GM23338 (cell line): Measurements from ENCODE around the gene CREB3L2. TPM values are rescaled to one million over a fixed set of nuclear protein-coding genes. Genes with fewer than 3 reads are reported as not detected.

ENCODE experiments used
- ATAC-seq: fragments of 200-7000 bp; cut with Tn5 transposase; 3 replicates; pipeline ENCODE4 v1.9.1; 2020
- DNase-seq: peaks from one replicate; pipeline ENCODE4 v3.0.0-alpha.2; 2015; ENCODE audit warnings: low spot score
- H2AFZ ChIP-seq: fragments of 200-600 bp; sonication (generic); 2 replicates; pipeline ENCODE4 v1.8.0; 2016; ENCODE audit warnings: antibody characterized with exemption, mild to moderate bottlenecking, moderate library complexity
- H3F3A ChIP-seq: fragments of 200-600 bp; sonication (generic); replicated peaks from 2 replicates; pipeline ENCODE4 v1.8.0; 2017; ENCODE audit warnings: antibody characterized with exemption, mixed run types, low read depth
- H3K27ac ChIP-seq: fragments of 200-600 bp; sonication (generic); 2 replicates; pipeline ENCODE4 v1.6.1; 2016; ENCODE audit warnings: low read depth
- H3K27me3 ChIP-seq: fragments of 200-600 bp; sonication (generic); 2 replicates; pipeline ENCODE4 v1.8.0; 2016; ENCODE audit warnings: mild to moderate bottlenecking, mixed run types, moderate library complexity; ENCODE audit not compliant: insufficient read depth
- H3K36me3 ChIP-seq: fragments of 200-600 bp; sonication (generic); 2 replicates; pipeline ENCODE4 v1.8.0; 2016; ENCODE audit warnings: mild to moderate bottlenecking; ENCODE audit not compliant: insufficient read depth
- H3K4me1 ChIP-seq: fragments of 200-600 bp; sonication (generic); 2 replicates; pipeline ENCODE4 v1.8.0; 2016; ENCODE audit warnings: mild to moderate bottlenecking, moderate library complexity; ENCODE audit not compliant: insufficient read depth
- H3K4me2 ChIP-seq: fragments of 200-600 bp; sonication (generic); 2 replicates; pipeline ENCODE4 v1.7.1; 2017; ENCODE audit warnings: mixed run types
- H3K4me3 ChIP-seq: fragments of 200-600 bp; sonication (generic); 2 replicates; pipeline ENCODE4 v1.6.1; 2016; ENCODE audit warnings: mixed run types
- H3K79me2 ChIP-seq: fragments of 200-600 bp; sonication (generic); replicated peaks from 2 replicates; pipeline ENCODE4 v1.8.0; 2017; ENCODE audit warnings: mild to moderate bottlenecking; ENCODE audit not compliant: insufficient read depth
- H3K9me2 ChIP-seq: fragments of 200-600 bp; sonication (generic); 2 replicates; pipeline ENCODE4 v1.8.0; 2017; ENCODE audit not compliant: insufficient read depth
- H4K20me1 ChIP-seq: fragments of 200-600 bp; sonication (generic); replicated peaks from 2 replicates; pipeline ENCODE4 v1.8.0; 2017; ENCODE audit warnings: mild to moderate bottlenecking; ENCODE audit not compliant: insufficient read depth
- H3K27ac Mint-ChIP-seq: 2 replicates; pipeline ENCODE4 v1.8.0; 2020; ENCODE audit warnings: inconsistent platforms, mild to moderate bottlenecking, moderate library complexity, mixed read lengths
- H3K27me3 Mint-ChIP-seq: 3 replicates; pipeline ENCODE4 v1.8.0; 2022; ENCODE audit warnings: low read depth, mild to moderate bottlenecking, moderate library complexity, mixed read lengths, inconsistent platforms; ENCODE audit not compliant: insufficient read depth, poor library complexity
- H3K36me3 Mint-ChIP-seq: 3 replicates; pipeline ENCODE4 v1.8.0; 2021; ENCODE audit warnings: low read depth, mild to moderate bottlenecking, inconsistent platforms, moderate library complexity, mixed read lengths
- H3K4me1 Mint-ChIP-seq: 3 replicates; pipeline ENCODE4 v1.8.0; 2020; ENCODE audit warnings: mild to moderate bottlenecking, inconsistent platforms, mixed read lengths
- H3K4me3 Mint-ChIP-seq: 3 replicates; pipeline ENCODE4 v1.8.0; 2021; ENCODE audit warnings: moderate library complexity, mild to moderate bottlenecking, inconsistent platforms, mixed read lengths
- H3K9me3 Mint-ChIP-seq: 3 replicates; pipeline ENCODE4 v1.8.0; 2020; ENCODE audit warnings: moderate library complexity, mild to moderate bottlenecking, inconsistent platforms, mixed read lengths
- CREB1 ChIP-seq: fragments of 250-450 bp; sonication (Bioruptor Pico); IDR thresholded peaks from 2 replicates; pipeline ENCODE4 v1.5.0; 2020; ENCODE audit warnings: low read depth, mild to moderate bottlenecking, moderate library complexity
- CTCF ChIP-seq, 2 experiments: fragments of 200-600 bp in 1 of 2; sonication (generic) in 1 of 2; conservative IDR thresholded peaks; 2 replicates each; pipeline versions ENCODE4 v1.5.1 to v1.6.1; 2016 to 2017; ENCODE audit warnings: antibody characterized with exemption in 2 of 2, low read depth in 2 of 2, mild to moderate bottlenecking in 2 of 2, moderate library complexity in 1 of 2
- ETS1 ChIP-seq: IDR thresholded peaks from 2 replicates; pipeline ENCODE4 v1.6.1; 2016; ENCODE audit warnings: antibody characterized with exemption
- EZH2 ChIP-seq: fragments of 200-600 bp; sonication (generic); IDR thresholded peaks from one replicate; pipeline ENCODE4 v1.8.0; 2017; ENCODE audit warnings: antibody characterized with exemption, mild to moderate bottlenecking, low read depth; ENCODE audit not compliant: unreplicated experiment
- EZH2phosphoT487 ChIP-seq: fragments of 200-600 bp; sonication (generic); IDR thresholded peaks from one replicate; pipeline ENCODE4 v1.8.1; 2018; ENCODE audit warnings: antibody characterized with exemption; ENCODE audit not compliant: unreplicated experiment
- JUNB ChIP-seq: IDR thresholded peaks from one replicate; pipeline ENCODE4 v1.6.1; 2016; ENCODE audit warnings: antibody characterized with exemption; ENCODE audit not compliant: unreplicated experiment
- NANOG ChIP-seq: IDR thresholded peaks from 2 replicates; pipeline ENCODE4 v1.6.1; 2016; ENCODE audit warnings: antibody characterized with exemption, borderline replicate concordance
- POLR2AphosphoS5 ChIP-seq: IDR thresholded peaks from 2 replicates; pipeline ENCODE4 v1.6.1; 2016; ENCODE audit warnings: antibody characterized with exemption, low read depth
- STAT1 ChIP-seq: IDR thresholded peaks from one replicate; pipeline ENCODE4 v1.6.1; 2016; ENCODE audit warnings: antibody characterized with exemption; ENCODE audit not compliant: unreplicated experiment
- ZNF114 ChIP-seq: fragments of 250-450 bp; sonication (Bioruptor Pico); IDR thresholded peaks from 2 replicates; pipeline ENCODE4 v1.5.0; 2020; ENCODE audit warnings: mild to moderate bottlenecking, moderate library complexity
- ZNF331 ChIP-seq: fragments of 250-450 bp; sonication (Bioruptor Pico); IDR thresholded peaks from 2 replicates; pipeline ENCODE4 v1.5.0; 2020; ENCODE audit warnings: low read depth, mild to moderate bottlenecking, moderate library complexity
- polyA plus RNA-seq: library from polyadenylated mRNA; unstranded; fragments of >200 nt; fragmentation: Nextera tagmentation; extraction: Ambion mirVana; gene quantifications from 2 replicates; pipeline ENCODE4 v1.2.1, GENCODE V29; 2016
- total RNA-seq: library from RNA; depleted of rRNA; stranded (reverse); fragments of >200 nt; shearing (Covaris generic); gene quantifications from 2 replicates; pipeline ENCODE4 v1.2.3, GENCODE V29; 2014
- TF ChIP-seq, protein P1 (sequence below): IDR thresholded peaks from one replicate; pipeline ENCODE4 v1.6.1; 2018; ENCODE audit warnings: antibody characterized with exemption; ENCODE audit not compliant: unreplicated experiment

The CREB3L2 gene
- total and polyA plus RNA-seq, 2 experiments from 2014 or later = 14.5 to 27.1 TPM

DNA sequence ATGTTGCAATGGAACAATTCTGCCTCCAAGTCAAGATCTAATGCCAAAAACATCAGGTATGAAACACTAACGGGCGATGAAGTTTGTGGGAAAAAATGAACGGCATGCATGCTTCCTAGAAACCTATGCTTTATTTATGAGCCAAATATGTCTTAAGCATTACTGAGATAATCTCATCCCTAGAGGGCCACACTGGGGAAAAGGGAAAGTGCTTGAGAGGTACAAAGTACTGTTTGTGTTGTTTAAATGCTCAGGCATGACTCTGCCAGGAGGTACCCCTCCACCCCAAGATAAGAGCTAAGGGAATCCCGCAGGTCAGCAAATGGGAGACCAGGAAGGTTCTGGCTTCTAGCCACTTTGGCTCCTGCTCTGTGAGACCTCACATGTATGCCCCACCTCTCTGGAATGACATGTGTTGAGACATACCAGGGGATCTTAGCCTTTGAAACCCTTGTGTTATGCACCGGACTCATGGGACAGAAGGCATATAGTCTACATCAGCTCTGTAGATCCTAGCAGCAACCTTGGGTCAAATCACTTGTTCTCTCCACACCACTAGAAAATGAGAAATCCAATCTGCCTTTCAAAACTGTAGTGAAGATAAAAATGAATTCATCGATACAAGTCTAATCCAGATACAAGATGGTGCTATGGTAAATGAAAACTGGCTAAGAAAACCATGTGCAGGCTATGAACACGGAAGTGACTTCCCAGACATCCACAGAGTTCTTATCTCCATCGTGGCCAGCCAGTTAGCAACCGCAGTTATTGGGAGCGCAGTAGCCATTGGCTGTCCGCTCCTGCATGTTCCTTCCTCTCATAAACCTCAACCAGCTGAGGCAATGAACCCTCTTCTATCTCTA lies 61.0 kb downstream of the CREB3L2 start (continued):
- TF ChIP-seq EZH2 (no peak), ZNF114 (CRISPR knock-in tag) (no peak), NANOG (no peak), JUNB (no peak), POLR2AphosphoS5 (no peak), ETS1 (no peak), CTCF (conservative IDR thresholded peaks at IDR 0.05; ENCODE audit: low read depth in 2 of 2) (no peak)
- TF ChIP-seq, protein P1, sequence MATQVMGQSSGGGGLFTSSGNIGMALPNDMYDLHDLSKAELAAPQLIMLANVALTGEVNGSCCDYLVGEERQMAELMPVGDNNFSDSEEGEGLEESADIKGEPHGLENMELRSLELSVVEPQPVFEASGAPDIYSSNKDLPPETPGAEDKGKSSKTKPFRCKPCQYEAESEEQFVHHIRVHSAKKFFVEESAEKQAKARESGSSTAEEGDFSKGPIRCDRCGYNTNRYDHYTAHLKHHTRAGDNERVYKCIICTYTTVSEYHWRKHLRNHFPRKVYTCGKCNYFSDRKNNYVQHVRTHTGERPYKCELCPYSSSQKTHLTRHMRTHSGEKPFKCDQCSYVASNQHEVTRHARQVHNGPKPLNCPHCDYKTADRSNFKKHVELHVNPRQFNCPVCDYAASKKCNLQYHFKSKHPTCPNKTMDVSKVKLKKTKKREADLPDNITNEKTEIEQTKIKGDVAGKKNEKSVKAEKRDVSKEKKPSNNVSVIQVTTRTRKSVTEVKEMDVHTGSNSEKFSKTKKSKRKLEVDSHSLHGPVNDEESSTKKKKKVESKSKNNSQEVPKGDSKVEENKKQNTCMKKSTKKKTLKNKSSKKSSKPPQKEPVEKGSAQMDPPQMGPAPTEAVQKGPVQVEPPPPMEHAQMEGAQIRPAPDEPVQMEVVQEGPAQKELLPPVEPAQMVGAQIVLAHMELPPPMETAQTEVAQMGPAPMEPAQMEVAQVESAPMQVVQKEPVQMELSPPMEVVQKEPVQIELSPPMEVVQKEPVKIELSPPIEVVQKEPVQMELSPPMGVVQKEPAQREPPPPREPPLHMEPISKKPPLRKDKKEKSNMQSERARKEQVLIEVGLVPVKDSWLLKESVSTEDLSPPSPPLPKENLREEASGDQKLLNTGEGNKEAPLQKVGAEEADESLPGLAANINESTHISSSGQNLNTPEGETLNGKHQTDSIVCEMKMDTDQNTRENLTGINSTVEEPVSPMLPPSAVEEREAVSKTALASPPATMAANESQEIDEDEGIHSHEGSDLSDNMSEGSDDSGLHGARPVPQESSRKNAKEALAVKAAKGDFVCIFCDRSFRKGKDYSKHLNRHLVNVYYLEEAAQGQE = no peak

DNA sequence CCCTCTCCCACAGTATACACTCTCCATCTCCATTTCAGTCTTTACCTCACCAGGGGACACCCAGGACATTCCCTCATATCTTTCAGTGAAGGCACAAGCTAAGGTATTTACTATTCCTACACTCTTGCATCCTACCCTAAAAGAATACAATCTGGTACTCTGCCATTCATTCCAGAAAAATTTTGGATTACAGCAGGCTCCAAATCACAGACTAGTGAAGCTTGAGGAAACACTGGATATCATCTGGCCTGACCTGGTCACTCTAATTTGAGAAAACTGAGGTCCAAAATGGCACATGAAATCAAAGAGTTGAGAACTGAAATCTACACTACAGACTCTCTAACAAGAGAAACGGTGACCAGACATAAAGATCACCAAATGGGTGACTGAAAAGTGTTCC lies 61.7 kb downstream of the CREB3L2 start:
- Mint-ChIP-seq H3K4me1 (peaks cover 37% of the 10 kb centered on the region), H3K27me3 (no peaks in the 10 kb centered on the region), H3K27ac (0 out of 2 replicates have a peak overlapping the region, but pooled peaks have one; percentile 30), H3K36me3 (no peaks in the 10 kb centered on the region; the same call in 2 of the 3 replicates), H3K9me3 (no peaks in the 10 kb centered on the region), H3K4me3 (no peak overlapping the region)
- H3K79me2 ChIP-seq = peaks cover 91% of the 10 kb centered on the region
- H3K4me1 ChIP-seq = peaks cover 62% of the 10 kb centered on the region
- no peak overlapping the region for H3K4me3 ChIP-seq
- H3K9me2 ChIP-seq = peaks cover 8% of the 10 kb centered on the region; the same call in 1 of the 2 replicates
- ATAC-seq (no peak), DNase-seq (no peak)
- H3K27ac ChIP-seq = no peak overlapping the region
- peaks cover 3% of the 10 kb centered on the region; the same call in 1 of the 2 replicates for H4K20me1 ChIP-seq
- H3K27me3 ChIP-seq = no peaks in the 10 kb centered on the region
- no peaks in the 10 kb centered on the region for H3F3A ChIP-seq
- H3K4me2 ChIP-seq = no peak overlapping the region
- no peaks in the 10 kb centered on the region for H3K36me3 ChIP-seq
- H2AFZ ChIP-seq = no peak overlapping the region
- TF ChIP-seq NANOG (no peak), EZH2phosphoT487 (no peak), STAT1 (no peak), ZNF114 (CRISPR knock-in tag) (no peak), POLR2AphosphoS5 (no peak), CTCF (conservative IDR thresholded peaks at IDR 0.05; ENCODE audit: low read depth in 2 of 2) (no peak), CREB1 (CRISPR knock-in tag) (no peak), ZNF331 (CRISPR knock-in tag) (no peak)
- TF ChIP-seq, protein P1 = no peak
